Smooth muscle cell (in vitro differentiated cells): ENCODE measurements around the gene FNDC11. TPM values are rescaled to one million over a fixed set of nuclear protein-coding genes. Genes with fewer than 3 reads are reported as not detected.

Experiments
- DNase-seq: peaks from one replicate; lab custom pipeline; 2025; ENCODE audit not compliant: unreplicated experiment; lab: John Stamatoyannopoulos, UW
- H2AFZ ChIP-seq: fragments of 200-600 bp; sonication (generic); 2 replicates; pipeline ENCODE4 v1.6.0; 2016; ENCODE audit warnings: antibody characterized with exemption, low read depth, mild to moderate bottlenecking
- H3F3A ChIP-seq: fragments of 200-600 bp; sonication (generic); 2 replicates; pipeline ENCODE4 v1.6.0; 2017; ENCODE audit warnings: antibody characterized with exemption, low read depth
- H3K27ac ChIP-seq: fragments of 200-600 bp; sonication (generic); 2 replicates; pipeline ENCODE4 v1.5.1; 2016; ENCODE audit warnings: low read depth, mild to moderate bottlenecking
- H3K27me3 ChIP-seq: fragments of 200-600 bp; sonication (generic); 2 replicates; pipeline ENCODE4 v1.6.1; 2016; ENCODE audit warnings: low read depth, mild to moderate bottlenecking
- H3K36me3 ChIP-seq: fragments of 200-600 bp; sonication (generic); 2 replicates; pipeline ENCODE4 v1.5.1; 2016; ENCODE audit warnings: low read depth
- H3K4me1 ChIP-seq: fragments of 200-600 bp; sonication (generic); 2 replicates; pipeline ENCODE4 v1.5.1; 2016; ENCODE audit warnings: low read depth
- H3K4me2 ChIP-seq: fragments of 200-600 bp; sonication (generic); 2 replicates; pipeline ENCODE4 v1.6.0; 2016; ENCODE audit warnings: mild to moderate bottlenecking
- H3K4me3 ChIP-seq: fragments of 200-600 bp; sonication (generic); 2 replicates; pipeline ENCODE4 v1.5.1; 2016; ENCODE audit warnings: mild to moderate bottlenecking
- H3K79me2 ChIP-seq: fragments of 200-600 bp; sonication (generic); 2 replicates; pipeline ENCODE4 v1.6.0; 2016; ENCODE audit warnings: low read depth, mild to moderate bottlenecking
- H3K9ac ChIP-seq: fragments of 200-600 bp; sonication (generic); 2 replicates; pipeline ENCODE4 v1.6.0; 2016; ENCODE audit warnings: low read depth
- H3K9me3 ChIP-seq: fragments of 200-600 bp; sonication (generic); replicated peaks from 2 replicates; pipeline ENCODE4 v1.5.1; 2016; ENCODE audit warnings: low read depth
- H4K20me1 ChIP-seq: fragments of 200-600 bp; sonication (generic); 2 replicates; pipeline ENCODE4 v1.6.0; 2016; ENCODE audit warnings: low read depth
- CTCF ChIP-seq: fragments of 200-600 bp; sonication (generic); IDR thresholded peaks from 2 replicates; pipeline ENCODE4 v1.5.1; 2017; ENCODE audit warnings: borderline replicate concordance, mild to moderate bottlenecking, antibody characterized with exemption; ENCODE audit not compliant: insufficient read depth, poor library complexity, severe bottlenecking
- WGBS: methylation state at CpG from one replicate; pipeline ENCODE4 v1.1.7; 2016; ENCODE audit warnings: low lambda C conversion rate; 5-methylcytosine and 5-hydroxymethylcytosine counted together
- polyA plus RNA-seq: library from polyadenylated mRNA; unstranded; fragments of >200 nt; fragmentation: Nextera tagmentation; extraction: Ambion mirVana; gene quantifications from 2 replicates; pipeline ENCODE4 v1.2.1, GENCODE V29; 2016
- total RNA-seq: library from RNA; depleted of rRNA; stranded (reverse); fragments of >200 nt; gene quantifications from 2 replicates; pipeline ENCODE4 v1.2.3, GENCODE V29; 2014

Gene FNDC11
- total and polyA plus RNA-seq, 2 experiments from 2014 or later, result 0.72 to 3.6 TPM

- H3K36me3 ChIP-seq, result no peaks in the 10 kb centered on the region
- DNase-seq, result no peak
These were observed 10.3 kb downstream of the FNDC11 start for GRCh38 chr20:63564036-63564810.

GRCh38 chr20:63565021-63565698 is 11.2 kb downstream of the FNDC11 start:
- no peak overlapping the region for H3K4me3 ChIP-seq
- H3K4me1 ChIP-seq, result no peaks in the 10 kb centered on the region
- no peak overlapping the region for H3K9ac ChIP-seq
- H4K20me1 ChIP-seq, result no peaks in the 10 kb centered on the region
- no peaks in the 10 kb centered on the region for H3K36me3 ChIP-seq
- H3K79me2 ChIP-seq, result no peaks in the 10 kb centered on the region
- no peaks in the 10 kb centered on the region for H3K27me3 ChIP-seq
- no peak overlapping the region for H2AFZ ChIP-seq
- no peak for TF ChIP-seq CTCF
- no peak overlapping the region for H3K4me2 ChIP-seq
- H3F3A ChIP-seq, result no peaks in the 10 kb centered on the region
- WGBS, result 97% methylated on average over 61 of the region's 61 CpGs
- no peak for DNase-seq
- no peak overlapping the region for H3K27ac ChIP-seq
- no peaks in the 10 kb centered on the region for H3K9me3 ChIP-seq

More at GRCh38 chr20:63564036-63564810, 10.3 kb downstream of the FNDC11 start:
- Histone ChIP-seq H3K4me3 (no peak overlapping the region), H2AFZ (no peak overlapping the region), H3K27ac (no peak overlapping the region), H4K20me1 (no peaks in the 10 kb centered on the region), H3K4me2 (no peak overlapping the region), H3K9ac (no peak overlapping the region), H3K79me2 (no peaks in the 10 kb centered on the region), H3K9me3 (no peaks in the 10 kb centered on the region), H3F3A (no peaks in the 10 kb centered on the region), H3K4me1 (no peaks in the 10 kb centered on the region), H3K27me3 (no peaks in the 10 kb centered on the region)
- whole genome bisulfite sequencing, result 98% methylated on average over 56 of the region's 62 CpGs
- no peak for TF ChIP-seq CTCF

GRCh38 chr20:63565699-63566335 is 11.9 kb downstream of the FNDC11 start:
- Histone ChIP-seq H3K4me1 (no peaks in the 10 kb centered on the region), H3K4me3 (no peak overlapping the region), H3F3A (no peaks in the 10 kb centered on the region), H2AFZ (no peak overlapping the region), H3K36me3 (no peaks in the 10 kb centered on the region), H3K9me3 (no peaks in the 10 kb centered on the region), H3K79me2 (no peaks in the 10 kb centered on the region), H3K27ac (no peak overlapping the region), H4K20me1 (no peaks in the 10 kb centered on the region), H3K27me3 (no peaks in the 10 kb centered on the region), H3K4me2 (no peak overlapping the region), H3K9ac (no peak overlapping the region)
- DNase-seq, result no peak
- no peak for TF ChIP-seq CTCF
- WGBS, result 97% methylated on average over 43 of the region's 43 CpGs
